IgD-negative memory B cell (primary cell): ENCODE data around the gene NLRP6. TPM values are rescaled to one million over a fixed set of nuclear protein-coding genes. Genes with fewer than 3 reads are reported as not detected.
A peak's percentile ranks its signal among the peaks of the same experiment; 100 is the strongest.

Experiments
- H3K27ac Mint-ChIP-seq, 3 donors: one replicate each; pipeline ENCODE4 v1.8.0; 2020 to 2022; ENCODE audit warnings: mild to moderate bottlenecking in 3 of 3, mixed read lengths in 3 of 3, moderate library complexity in 1 of 3
- H3K27me3 Mint-ChIP-seq: one replicate; pipeline ENCODE4 v1.8.0; 2021; ENCODE audit warnings: mixed read lengths
- H3K36me3 Mint-ChIP-seq: one replicate; pipeline ENCODE4 v1.8.0; 2020; ENCODE audit warnings: mild to moderate bottlenecking, mixed read lengths
- H3K4me1 Mint-ChIP-seq, 3 donors: one replicate each; pipeline ENCODE4 v1.8.0; 2020 to 2022; ENCODE audit warnings: mixed read lengths in 3 of 3, mild to moderate bottlenecking in 1 of 3
- H3K4me3 Mint-ChIP-seq, 4 donors: one replicate each; pipeline ENCODE4 v1.8.0; 2020 to 2022; ENCODE audit warnings: mild to moderate bottlenecking in 4 of 4, mixed read lengths in 4 of 4, moderate library complexity in 3 of 4
- H3K9me3 Mint-ChIP-seq, 3 donors: one replicate each; pipeline ENCODE4 v1.8.0; 2020 to 2021; ENCODE audit warnings: mixed read lengths in 3 of 3, mild to moderate bottlenecking in 1 of 3
- polyA plus RNA-seq: library from polyadenylated mRNA; unstranded; fragments of 300-500 nt; fragmentation: Illumina TruSeq; gene quantifications from one replicate; pipeline ENCODE4 v1.2.3, GENCODE V29; 2021

NLRP6 gene
- polyA plus RNA-seq, 1 donor from 2014 or later: 5.9 TPM

DNA sequence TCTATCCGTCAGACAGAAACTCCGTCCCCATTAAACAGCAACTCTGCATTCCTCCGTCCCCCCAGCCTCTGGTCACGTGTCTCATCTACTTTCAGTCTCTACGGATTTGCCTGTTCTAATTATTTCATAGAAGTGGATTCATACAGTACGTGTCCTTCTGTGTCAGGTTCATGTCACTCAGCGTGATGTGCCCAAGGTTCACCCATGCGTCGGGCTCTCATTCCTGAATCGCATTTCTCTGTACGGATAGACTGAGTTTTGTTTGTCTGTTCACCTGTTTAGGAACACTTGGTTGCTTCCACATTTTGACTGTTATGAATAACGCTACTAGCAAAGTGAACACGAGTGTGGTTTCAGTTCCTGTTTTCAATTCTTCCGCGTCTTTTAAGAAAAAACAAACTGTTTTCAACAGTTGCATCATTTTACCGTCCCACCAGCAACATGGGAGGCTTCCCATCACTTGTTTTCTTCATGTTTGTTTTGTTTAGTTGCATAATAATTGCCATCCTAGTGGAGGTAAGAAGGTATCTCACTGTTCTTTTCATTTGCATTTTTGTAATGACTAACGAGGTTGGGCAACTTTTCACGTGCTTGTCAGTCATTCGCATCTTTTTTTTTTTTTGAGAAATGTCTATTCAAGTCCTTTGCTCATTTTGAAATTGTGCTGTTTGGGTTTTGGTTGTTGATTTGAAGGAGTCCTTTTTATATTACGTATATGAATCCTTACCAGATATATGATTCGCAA is 8.9 kb upstream of the NLRP6 start:
- Mint-ChIP-seq H3K4me1 (peaks cover 9 to 15% (median 12%) of the 10 kb centered on the region in 3 donors), H3K36me3 (no peaks in the 10 kb centered on the region), H3K27me3 (no peaks in the 10 kb centered on the region), H3K27ac (peak overlapping the region; percentile 95 to 98 (median 96)), H3K9me3 (no peaks in the 10 kb centered on the region), H3K4me3 (peak overlapping the region; percentile 88 to 97 (median 92))

DNA sequence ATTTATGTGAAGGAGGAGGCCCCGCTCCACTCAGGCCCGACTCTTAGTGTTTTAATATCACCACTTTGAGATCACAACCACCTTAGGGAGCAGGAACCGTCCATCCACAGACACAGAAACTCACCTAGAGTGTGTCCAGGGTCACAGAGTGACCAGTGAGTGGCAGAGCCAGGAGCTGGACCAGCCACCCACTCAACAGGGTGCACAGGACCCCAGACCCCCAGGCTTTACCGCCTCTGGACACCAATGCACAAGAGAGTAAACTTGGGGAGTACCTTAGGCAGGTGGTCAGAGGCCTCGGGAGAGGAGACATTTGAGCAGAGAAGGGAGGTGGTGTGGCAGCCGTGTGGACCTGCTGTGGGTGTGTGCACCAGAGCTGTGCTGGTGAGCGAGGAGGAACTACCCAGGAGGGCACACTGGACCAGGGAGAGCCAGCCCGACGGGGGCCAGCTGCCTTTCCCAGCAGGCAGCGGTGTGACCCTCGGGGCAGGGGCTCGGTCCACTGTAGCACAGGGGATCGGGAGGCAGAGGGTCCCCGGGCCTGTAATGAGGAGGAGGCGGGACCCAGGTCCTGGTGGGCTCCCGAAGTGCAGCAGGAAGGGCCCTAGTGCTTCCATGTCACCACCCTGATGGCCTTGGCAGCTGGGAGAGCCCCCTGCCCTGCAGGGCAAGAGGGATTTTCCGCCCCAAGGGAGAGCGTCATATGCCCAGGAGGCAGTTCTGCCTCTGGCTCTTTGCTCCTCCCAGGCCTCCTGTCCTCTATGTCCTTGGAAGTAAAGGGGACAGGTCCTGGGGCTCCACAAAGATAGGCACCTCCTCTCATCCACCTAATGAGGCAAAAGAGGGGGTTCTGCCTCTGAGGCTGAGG is 7.5 kb upstream of the NLRP6 start:
- Mint-ChIP-seq H3K27ac (peak overlapping the region in 1 of 3 donors; percentile 98), H3K4me1 (peaks cover 14 to 24% (median 20%) of the 10 kb centered on the region in 3 donors), H3K27me3 (no peaks in the 10 kb centered on the region), H3K36me3 (no peaks in the 10 kb centered on the region), H3K9me3 (no peaks in the 10 kb centered on the region), H3K4me3 (peak overlapping the region in 1 of 4 donors; percentile 14)

GRCh38 chr11:271319-271715 is 6.9 kb upstream of the NLRP6 start:
- Mint-ChIP-seq H3K36me3 (no peaks in the 10 kb centered on the region), H3K27ac (peak overlapping the region in 1 of 3 donors; percentile 94), H3K9me3 (no peaks in the 10 kb centered on the region), H3K4me3 (no peak overlapping the region), H3K4me1 (peaks cover 14 to 24% (median 22%) of the 10 kb centered on the region in 3 donors), H3K27me3 (no peaks in the 10 kb centered on the region)

DNA sequence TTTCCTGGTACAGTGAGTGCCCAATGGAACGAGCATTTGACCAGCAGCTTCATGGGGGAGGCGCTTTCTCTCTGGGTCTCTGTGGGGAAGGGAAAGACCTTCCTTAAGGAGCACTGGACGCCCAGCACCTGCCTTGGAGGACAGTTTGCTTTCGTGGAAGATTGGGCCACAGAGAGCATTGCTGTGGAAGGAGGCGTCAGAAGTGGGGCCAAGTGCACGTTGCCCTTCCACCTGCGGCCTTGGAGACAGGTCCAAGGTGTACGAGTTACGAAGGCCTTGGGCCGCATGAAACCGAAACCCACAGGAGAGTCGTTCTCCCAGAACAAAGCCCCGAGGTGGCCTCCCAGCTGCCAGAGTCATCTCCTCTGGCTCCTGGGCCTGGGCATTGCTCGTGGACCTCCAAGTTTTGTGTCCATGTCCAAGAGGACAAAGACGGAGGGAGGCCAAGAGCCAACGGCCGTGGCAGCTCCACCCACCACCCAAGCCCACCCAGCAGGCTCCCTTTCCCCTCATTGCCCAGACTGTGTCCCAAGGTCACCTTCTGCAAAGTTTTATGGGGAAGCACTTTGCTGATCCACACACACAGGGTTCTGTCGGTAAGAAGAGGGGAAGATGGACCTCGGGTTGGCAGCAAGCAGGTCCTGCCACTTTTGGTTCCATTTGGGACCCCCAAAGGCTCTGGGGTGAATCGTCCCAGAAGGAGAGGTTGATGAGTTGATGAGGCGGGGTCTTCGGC is 5.8 kb upstream of the NLRP6 start:
- Mint-ChIP-seq H3K4me3 (no peak overlapping the region), H3K27me3 (no peaks in the 10 kb centered on the region), H3K9me3 (no peaks in the 10 kb centered on the region), H3K4me1 (peaks cover 21 to 24% (median 22%) of the 10 kb centered on the region in 3 donors), H3K36me3 (no peaks in the 10 kb centered on the region), H3K27ac (peak overlapping the region in 1 of 3 donors; percentile 94)

- Mint-ChIP-seq H3K27me3 (no peaks in the 10 kb centered on the region), H3K27ac (no peak overlapping the region), H3K9me3 (no peaks in the 10 kb centered on the region), H3K36me3 (no peaks in the 10 kb centered on the region), H3K4me3 (no peak overlapping the region), H3K4me1 (peaks cover 21 to 24% (median 23%) of the 10 kb centered on the region in 3 donors)
These were observed 5.3 kb upstream of the NLRP6 start for GRCh38 chr11:272931-273198.

DNA sequence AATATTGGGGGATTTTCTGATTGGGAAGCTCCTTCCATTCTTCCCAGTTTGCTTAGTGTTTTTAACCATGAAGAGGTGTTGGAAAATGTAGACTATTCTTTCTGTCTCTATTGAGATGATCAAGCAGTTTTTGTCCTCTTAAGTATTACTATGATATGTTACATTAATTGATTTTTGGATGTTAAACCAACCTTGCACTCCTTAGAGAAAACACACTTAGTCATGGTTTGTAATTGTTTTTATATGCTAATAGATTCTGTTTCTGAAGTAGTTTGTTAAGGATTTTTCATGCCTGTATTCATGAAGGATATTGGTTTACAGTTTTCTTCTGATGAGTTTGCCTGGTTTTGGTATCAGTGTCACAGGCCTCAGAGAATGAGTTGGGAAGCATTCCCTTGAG is 2.0 kb upstream of the NLRP6 start:
- Mint-ChIP-seq H3K4me3 (peak overlapping the region in 2 of 4 donors; percentile 22 to 62), H3K4me1 (peaks cover 12 to 19% (median 16%) of the 10 kb centered on the region in 3 donors), H3K9me3 (no peaks in the 10 kb centered on the region), H3K27me3 (peaks cover 5% of the 10 kb centered on the region), H3K27ac (peak overlapping the region in 1 of 3 donors; percentile 57), H3K36me3 (peaks cover 1% of the 10 kb centered on the region)

GRCh38 chr11:279040-279965 is 1.1 kb downstream of the NLRP6 start:
- H3K4me3 Mint-ChIP-seq: peak overlapping the region in 3 of 4 donors; percentile 34 to 85 (median 84)
- H3K4me1 Mint-ChIP-seq: peaks cover 16 to 24% (median 24%) of the 10 kb centered on the region in 3 donors
- no peak overlapping the region for H3K27ac Mint-ChIP-seq
- peaks cover 1% of the 10 kb centered on the region for H3K36me3 Mint-ChIP-seq
- H3K9me3 Mint-ChIP-seq: no peaks in the 10 kb centered on the region
- H3K27me3 Mint-ChIP-seq: peaks cover 19% of the 10 kb centered on the region

DNA sequence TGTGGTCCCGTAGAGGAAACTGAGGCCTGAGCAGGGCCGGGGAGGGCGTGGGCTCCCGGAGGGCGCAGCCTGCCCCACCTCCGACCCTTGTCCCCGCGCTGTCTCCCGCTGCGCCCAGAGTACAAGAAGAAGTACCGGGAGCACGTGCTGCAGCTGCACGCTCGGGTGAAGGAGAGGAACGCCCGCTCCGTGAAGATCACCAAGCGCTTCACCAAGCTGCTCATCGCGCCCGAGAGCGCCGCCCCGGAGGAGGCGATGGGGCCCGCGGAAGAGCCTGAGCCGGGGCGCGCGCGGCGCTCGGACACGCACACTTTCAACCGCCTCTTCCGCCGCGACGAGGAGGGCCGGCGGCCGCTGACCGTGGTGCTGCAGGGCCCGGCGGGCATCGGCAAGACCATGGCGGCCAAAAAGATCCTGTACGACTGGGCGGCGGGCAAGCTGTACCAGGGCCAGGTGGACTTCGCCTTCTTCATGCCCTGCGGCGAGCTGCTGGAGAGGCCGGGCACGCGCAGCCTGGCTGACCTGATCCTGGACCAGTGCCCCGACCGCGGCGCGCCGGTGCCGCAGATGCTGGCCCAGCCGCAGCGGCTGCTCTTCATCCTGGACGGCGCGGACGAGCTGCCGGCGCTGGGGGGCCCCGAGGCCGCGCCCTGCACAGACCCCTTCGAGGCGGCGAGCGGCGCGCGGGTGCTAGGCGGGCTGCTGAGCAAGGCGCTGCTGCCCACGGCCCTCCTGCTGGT is 1.9 kb downstream of the NLRP6 start:
- peaks cover 19% of the 10 kb centered on the region for H3K27me3 Mint-ChIP-seq
- H3K4me1 Mint-ChIP-seq: peaks cover 12 to 20% (median 19%) of the 10 kb centered on the region in 3 donors
- H3K4me3 Mint-ChIP-seq: peak overlapping the region; percentile 80 to 92 (median 84)
- H3K36me3 Mint-ChIP-seq: peaks cover 1% of the 10 kb centered on the region
- H3K27ac Mint-ChIP-seq: no peak overlapping the region
- H3K9me3 Mint-ChIP-seq: no peaks in the 10 kb centered on the region

DNA sequence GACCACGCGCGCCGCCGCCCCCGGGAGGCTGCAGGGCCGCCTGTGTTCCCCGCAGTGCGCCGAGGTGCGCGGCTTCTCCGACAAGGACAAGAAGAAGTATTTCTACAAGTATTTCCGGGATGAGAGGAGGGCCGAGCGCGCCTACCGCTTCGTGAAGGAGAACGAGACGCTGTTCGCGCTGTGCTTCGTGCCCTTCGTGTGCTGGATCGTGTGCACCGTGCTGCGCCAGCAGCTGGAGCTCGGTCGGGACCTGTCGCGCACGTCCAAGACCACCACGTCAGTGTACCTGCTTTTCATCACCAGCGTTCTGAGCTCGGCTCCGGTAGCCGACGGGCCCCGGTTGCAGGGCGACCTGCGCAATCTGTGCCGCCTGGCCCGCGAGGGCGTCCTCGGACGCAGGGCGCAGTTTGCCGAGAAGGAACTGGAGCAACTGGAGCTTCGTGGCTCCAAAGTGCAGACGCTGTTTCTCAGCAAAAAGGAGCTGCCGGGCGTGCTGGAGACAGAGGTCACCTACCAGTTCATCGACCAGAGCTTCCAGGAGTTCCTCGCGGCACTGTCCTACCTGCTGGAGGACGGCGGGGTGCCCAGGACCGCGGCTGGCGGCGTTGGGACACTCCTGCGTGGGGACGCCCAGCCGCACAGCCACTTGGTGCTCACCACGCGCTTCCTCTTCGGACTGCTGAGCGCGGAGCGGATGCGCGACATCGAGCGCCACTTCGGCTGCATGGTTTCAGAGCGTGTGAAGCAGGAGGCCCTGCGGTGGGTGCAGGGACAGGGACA is 2.7 kb downstream of the NLRP6 start:
- Mint-ChIP-seq H3K36me3 (peaks cover 1% of the 10 kb centered on the region), H3K27ac (peak overlapping the region in 2 of 3 donors; percentile 62 to 85), H3K27me3 (peaks cover 19% of the 10 kb centered on the region), H3K9me3 (no peaks in the 10 kb centered on the region), H3K4me3 (peak overlapping the region; percentile 75 to 86 (median 80)), H3K4me1 (peaks cover 11 to 15% (median 15%) of the 10 kb centered on the region in 3 donors)

DNA sequence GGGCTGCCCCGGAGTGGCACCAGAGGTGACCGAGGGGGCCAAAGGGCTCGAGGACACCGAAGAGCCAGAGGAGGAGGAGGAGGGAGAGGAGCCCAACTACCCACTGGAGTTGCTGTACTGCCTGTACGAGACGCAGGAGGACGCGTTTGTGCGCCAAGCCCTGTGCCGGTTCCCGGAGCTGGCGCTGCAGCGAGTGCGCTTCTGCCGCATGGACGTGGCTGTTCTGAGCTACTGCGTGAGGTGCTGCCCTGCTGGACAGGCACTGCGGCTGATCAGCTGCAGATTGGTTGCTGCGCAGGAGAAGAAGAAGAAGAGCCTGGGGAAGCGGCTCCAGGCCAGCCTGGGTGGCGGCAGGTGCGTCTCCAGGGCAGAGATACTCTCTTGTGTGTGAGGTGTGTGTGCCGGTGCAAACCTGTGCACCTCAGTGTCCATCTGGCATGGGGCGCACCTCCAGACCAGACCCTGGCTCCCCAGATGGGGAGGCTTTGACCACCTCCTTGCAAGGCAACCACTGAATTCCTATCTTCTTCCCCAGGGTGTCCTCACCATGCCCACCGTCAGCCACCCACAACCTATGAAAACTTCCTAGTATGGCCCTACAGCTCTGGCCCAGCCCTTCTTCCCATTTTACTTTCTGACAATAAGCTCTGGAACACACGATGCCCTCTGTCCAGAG is 3.4 kb downstream of the NLRP6 start:
- Mint-ChIP-seq H3K9me3 (no peaks in the 10 kb centered on the region), H3K4me1 (peaks cover 9 to 15% (median 13%) of the 10 kb centered on the region in 3 donors), H3K4me3 (peak overlapping the region; percentile 75 to 86 (median 80)), H3K36me3 (peaks cover 1% of the 10 kb centered on the region), H3K27me3 (peaks cover 19% of the 10 kb centered on the region), H3K27ac (peak overlapping the region in 2 of 3 donors; percentile 62 to 85)

- Mint-ChIP-seq H3K9me3 (no peaks in the 10 kb centered on the region), H3K27me3 (peaks cover 20% of the 10 kb centered on the region), H3K4me3 (peak overlapping the region in 2 of 4 donors; percentile 63 to 75), H3K27ac (no peak overlapping the region), H3K36me3 (peaks cover 1% of the 10 kb centered on the region), H3K4me1 (peaks cover 8 to 19% (median 16%) of the 10 kb centered on the region in 3 donors)
These were observed 4.0 kb downstream of the NLRP6 start for GRCh38 chr11:282171-282570.

DNA sequence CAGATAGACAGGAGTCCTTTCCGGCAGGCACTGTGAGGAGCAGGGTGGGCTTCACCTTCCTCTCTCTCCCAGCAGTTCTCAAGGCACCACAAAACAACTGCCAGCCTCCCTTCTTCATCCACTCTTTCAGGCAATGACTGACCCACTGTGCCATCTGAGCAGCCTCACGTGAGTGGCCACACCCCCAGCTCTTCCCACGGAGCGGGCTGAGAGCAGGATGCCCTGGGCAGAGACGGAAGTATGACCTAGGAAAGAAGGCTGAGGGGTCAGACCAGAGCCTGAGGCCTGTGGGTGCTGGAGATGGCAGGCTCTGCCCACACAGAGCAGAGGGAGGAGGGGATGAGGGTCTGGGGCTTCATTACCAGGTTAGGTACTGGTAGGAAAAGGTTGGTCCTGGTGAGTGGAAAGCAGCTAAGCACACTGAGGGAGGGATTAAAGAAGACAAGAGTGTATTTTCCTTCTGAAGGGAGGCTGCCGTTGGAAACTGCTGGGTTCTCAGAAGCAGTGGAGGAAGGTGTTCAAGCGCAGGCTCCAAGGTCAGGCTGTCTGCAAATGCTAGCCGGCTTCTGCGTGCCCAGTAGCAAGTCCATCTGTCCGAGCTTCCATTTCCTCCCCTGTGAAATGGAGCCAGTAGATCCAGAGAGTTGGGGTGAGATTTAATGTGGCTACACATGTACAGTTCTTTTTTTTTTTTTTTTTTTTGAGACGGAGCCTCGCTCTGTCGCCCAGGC is 4.6 kb downstream of the NLRP6 start:
- Mint-ChIP-seq H3K27ac (peak overlapping the region in 1 of 3 donors; percentile 1), H3K4me3 (peak overlapping the region in 2 of 4 donors; percentile 42 to 63), H3K36me3 (peaks cover 1% of the 10 kb centered on the region), H3K4me1 (peaks cover 8 to 20% (median 18%) of the 10 kb centered on the region in 3 donors), H3K9me3 (no peaks in the 10 kb centered on the region), H3K27me3 (peaks cover 20% of the 10 kb centered on the region)
